ENCODE data around the gene ALDH3A2. TPM values are rescaled to one million over a fixed set of nuclear protein-coding genes. Genes with fewer than 3 reads are reported as not detected.

The ALDH3A2 gene
- polyA plus RNA-seq, 2 donors = 77.3 to 106 TPM

DNA sequence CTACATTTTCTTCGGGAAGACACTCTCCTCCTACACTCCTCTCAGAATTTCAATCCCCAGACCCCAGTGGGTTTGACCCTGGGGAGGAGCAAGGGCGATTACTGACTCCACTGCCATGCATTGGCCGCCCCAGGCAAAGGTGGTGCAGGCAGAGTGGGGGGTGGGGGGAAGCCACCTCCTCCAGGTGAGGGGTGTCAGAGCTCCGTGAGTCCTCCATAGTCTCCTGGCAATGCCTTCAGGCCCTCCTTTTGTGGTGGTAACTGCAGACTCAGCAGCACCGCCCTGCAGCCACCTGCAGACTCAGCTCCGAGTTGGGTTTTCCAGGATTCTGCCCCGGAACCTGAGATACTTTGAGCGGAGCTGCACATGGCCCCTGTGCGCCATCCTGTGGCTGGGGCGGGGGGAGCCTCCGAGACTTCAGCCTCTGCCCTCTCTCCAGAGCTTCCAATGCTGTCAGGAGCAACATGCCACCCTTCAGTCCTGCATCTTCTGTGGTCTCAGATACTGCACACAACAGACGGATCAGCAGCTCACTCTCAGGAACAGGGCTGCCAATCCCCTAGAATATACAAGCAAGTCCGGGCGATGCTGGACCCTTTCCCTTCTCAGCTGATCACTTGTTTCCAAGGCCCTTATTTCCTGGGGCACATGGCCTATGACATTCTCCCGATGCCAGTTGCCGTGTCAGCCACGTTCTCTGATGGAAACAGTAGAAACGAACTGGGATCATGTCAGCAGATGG lies 70.2 kb downstream of the ALDH3A2 start:
- WGBS, 2 donors = 45 to 70% methylated on average over 18 of the region's 18 CpGs
- no peak overlapping the region for H3K4me3 ChIP-seq (ENCODE audit: low read depth in 1 of 2, low read length in 2 of 2)
- no peaks in the 10 kb centered on the region for H3K9me3 ChIP-seq (ENCODE audit: control insufficient read depth in 2 of 2, insufficient read depth in 1 of 2, low read depth in 1 of 2, low read length in 1 of 2)
- no peaks in the 10 kb centered on the region for H3K27me3 ChIP-seq (ENCODE audit: control insufficient read depth in 1 of 2, insufficient read depth in 2 of 2, low read length in 2 of 2)
- H3K36me3 ChIP-seq (ENCODE audit: control insufficient read depth in 2 of 2, insufficient read depth in 2 of 2, low read length in 1 of 2) = no peaks in the 10 kb centered on the region
- H3K27ac ChIP-seq (ENCODE audit: low read depth in 2 of 2, low read length in 1 of 2) = peak overlapping the region; percentile 78 to 87
- peaks cover 11 to 44% of the 10 kb centered on the region in 2 donors for H3K4me1 ChIP-seq (ENCODE audit: control insufficient read depth in 2 of 2, insufficient read depth in 2 of 2, low read length in 1 of 2)

DNA sequence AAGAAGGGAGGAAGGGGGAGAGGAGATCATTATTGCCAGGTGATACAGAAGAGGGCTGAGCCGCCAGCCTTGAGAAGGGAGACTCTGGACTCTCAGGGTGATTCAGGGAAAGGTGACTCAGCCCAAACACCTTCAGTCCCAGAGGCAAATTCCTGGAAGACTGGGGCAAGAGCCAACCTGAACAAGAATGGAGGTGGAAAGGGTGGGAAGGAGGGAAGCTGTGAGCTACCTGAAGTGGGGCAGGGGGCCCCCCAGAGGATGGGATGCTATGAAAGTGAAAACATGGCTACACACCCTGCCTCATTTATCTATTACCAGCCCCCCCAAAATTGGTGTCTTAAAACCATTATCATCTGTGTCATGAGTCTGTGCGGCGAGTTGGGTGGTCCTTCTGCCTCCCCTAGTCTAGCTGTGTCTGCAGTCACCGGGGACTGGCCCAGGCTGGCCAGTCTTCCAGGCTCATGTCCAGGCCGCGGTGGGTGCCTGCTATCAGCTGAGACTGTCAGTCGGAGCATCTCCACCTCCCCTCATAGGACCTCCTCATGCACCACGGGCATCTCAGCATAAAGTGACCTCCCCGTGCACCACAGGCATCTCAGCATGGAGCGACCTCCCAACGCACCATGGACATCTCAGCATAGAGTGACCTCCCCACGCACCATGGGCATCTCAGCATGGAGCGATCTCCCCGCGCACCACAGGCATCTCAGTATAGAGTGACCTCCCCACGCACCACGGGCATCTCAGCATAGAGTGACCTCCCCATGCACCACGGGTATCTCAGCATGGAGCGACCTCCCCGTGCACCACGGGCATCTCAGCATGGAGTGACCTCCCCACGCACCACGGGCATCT lies 71.0 kb downstream of the ALDH3A2 start:
- Histone ChIP-seq H3K4me3 (ENCODE audit: low read depth in 1 of 2, low read length in 2 of 2) (no peak overlapping the region), H3K9me3 (ENCODE audit: control insufficient read depth in 2 of 2, insufficient read depth in 1 of 2, low read depth in 1 of 2, low read length in 1 of 2) (no peaks in the 10 kb centered on the region), H3K4me1 (ENCODE audit: control insufficient read depth in 2 of 2, insufficient read depth in 2 of 2, low read length in 1 of 2) (peaks cover 12 to 50% of the 10 kb centered on the region in 2 donors), H3K27me3 (ENCODE audit: control insufficient read depth in 1 of 2, insufficient read depth in 2 of 2, low read length in 2 of 2) (no peaks in the 10 kb centered on the region), H3K27ac (ENCODE audit: low read depth in 2 of 2, low read length in 1 of 2) (peak overlapping the region; percentile 36 to 87), H3K36me3 (ENCODE audit: control insufficient read depth in 2 of 2, insufficient read depth in 2 of 2, low read length in 1 of 2) (no peaks in the 10 kb centered on the region)
- 86 to 88% methylated on average over 23 of the region's 23 CpGs for WGBS, 2 donors

DNA sequence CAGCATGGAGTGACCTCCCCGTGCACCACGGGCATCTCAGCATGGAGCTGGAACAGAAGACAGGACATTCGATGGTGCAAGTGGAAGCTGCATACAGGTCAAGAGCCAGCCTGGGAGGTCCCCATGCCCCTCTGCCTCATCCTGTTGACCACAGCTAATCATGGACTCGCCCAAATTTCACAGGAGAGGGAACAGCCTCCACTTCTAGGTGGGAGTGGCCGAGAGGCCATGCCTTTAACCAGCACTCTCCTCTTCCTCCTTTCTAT lies 71.6 kb downstream of the ALDH3A2 start:
- no peaks in the 10 kb centered on the region for H3K27me3 ChIP-seq (ENCODE audit: control insufficient read depth in 1 of 2, insufficient read depth in 2 of 2, low read length in 2 of 2)
- H3K36me3 ChIP-seq (ENCODE audit: control insufficient read depth in 2 of 2, insufficient read depth in 2 of 2, low read length in 1 of 2) = no peaks in the 10 kb centered on the region
- H3K4me3 ChIP-seq (ENCODE audit: low read depth in 1 of 2, low read length in 2 of 2) = no peak overlapping the region
- no peaks in the 10 kb centered on the region for H3K9me3 ChIP-seq (ENCODE audit: control insufficient read depth in 2 of 2, insufficient read depth in 1 of 2, low read depth in 1 of 2, low read length in 1 of 2)
- peaks cover 14 to 55% of the 10 kb centered on the region in 2 donors for H3K4me1 ChIP-seq (ENCODE audit: control insufficient read depth in 2 of 2, insufficient read depth in 2 of 2, low read length in 1 of 2)
- 68 to 77% methylated on average over 5 of the region's 5 CpGs for WGBS, 2 donors
- H3K27ac ChIP-seq (ENCODE audit: low read depth in 2 of 2, low read length in 1 of 2) = peak overlapping the region in 1 of 2 donors; percentile 56

DNA sequence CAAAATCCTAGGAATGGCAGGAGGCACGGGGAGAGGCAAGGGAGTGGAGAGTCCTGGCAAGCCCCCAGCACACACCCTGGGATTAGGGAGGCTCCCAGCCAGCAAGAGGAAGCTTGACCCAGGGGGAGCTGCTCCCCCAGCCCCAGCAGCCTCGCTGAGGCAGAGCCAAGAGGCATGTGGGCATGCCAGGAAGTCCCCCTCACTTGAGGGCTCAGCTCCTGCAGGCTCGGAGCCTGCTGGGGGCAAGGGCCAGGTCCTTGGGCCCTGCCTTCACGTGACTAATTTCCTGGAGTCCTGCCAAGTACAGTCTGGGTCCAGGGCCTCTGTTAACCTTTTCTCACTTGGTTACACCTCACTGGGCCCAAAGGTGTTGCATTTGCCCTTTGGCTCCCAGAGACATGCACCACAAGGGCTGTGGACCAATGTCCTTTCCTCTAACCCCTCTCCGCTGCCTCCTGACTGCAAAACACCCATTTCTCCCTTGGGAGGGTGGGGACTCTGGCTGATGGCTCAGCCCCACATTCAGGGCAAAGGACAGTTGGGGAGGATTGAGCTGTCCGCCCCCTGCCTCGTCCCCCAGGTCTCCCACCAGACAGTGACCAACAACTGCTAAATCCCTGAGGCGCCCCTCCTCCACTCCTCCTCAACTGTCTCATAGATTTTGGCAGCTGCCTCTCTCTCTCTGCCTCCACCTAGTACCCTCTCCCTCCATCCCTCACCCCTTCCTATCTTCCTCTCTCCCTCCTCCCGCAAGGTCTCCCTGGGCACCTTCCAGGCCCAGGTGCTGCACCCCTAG lies 72.3 kb downstream of the ALDH3A2 start:
- H3K36me3 ChIP-seq (ENCODE audit: control insufficient read depth in 2 of 2, insufficient read depth in 2 of 2, low read length in 1 of 2) = no peaks in the 10 kb centered on the region
- no peaks in the 10 kb centered on the region for H3K27me3 ChIP-seq (ENCODE audit: control insufficient read depth in 1 of 2, insufficient read depth in 2 of 2, low read length in 2 of 2)
- H3K4me1 ChIP-seq (ENCODE audit: control insufficient read depth in 2 of 2, insufficient read depth in 2 of 2, low read length in 1 of 2) = peaks cover 14 to 55% of the 10 kb centered on the region in 2 donors
- H3K9me3 ChIP-seq (ENCODE audit: control insufficient read depth in 2 of 2, insufficient read depth in 1 of 2, low read depth in 1 of 2, low read length in 1 of 2) = no peaks in the 10 kb centered on the region
- no peak overlapping the region for H3K4me3 ChIP-seq (ENCODE audit: low read depth in 1 of 2, low read length in 2 of 2)
- peak overlapping the region; percentile 32 to 56 for H3K27ac ChIP-seq (ENCODE audit: low read depth in 2 of 2, low read length in 1 of 2)
- 48 to 51% methylated on average over 9 of the region's 9 CpGs for WGBS, 2 donors

DNA sequence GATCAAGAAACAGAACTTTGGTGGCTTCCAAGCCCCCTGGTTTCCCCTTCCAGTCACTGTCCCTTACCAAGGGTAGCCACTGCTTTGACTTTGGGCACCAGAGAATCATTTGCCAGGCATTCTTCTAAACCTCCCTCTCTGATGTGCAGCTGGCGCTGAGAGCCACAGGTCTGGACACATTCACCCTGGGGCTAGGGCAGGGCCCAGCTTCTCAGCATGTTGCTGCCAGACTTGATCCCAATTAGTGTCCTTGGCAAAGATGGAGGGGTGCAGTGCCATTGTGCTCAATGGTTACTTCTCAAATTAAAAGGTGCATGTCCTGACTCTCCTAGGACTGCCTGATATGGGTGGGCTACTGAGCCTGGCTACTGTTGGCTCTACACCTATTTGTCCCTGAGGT lies 75.4 kb downstream of the ALDH3A2 start:
- Histone ChIP-seq H3K27ac (ENCODE audit: low read depth in 2 of 2, low read length in 1 of 2) (peak overlapping the region; percentile 81 to 95), H3K9me3 (ENCODE audit: control insufficient read depth in 2 of 2, insufficient read depth in 1 of 2, low read depth in 1 of 2, low read length in 1 of 2) (no peaks in the 10 kb centered on the region), H3K4me3 (ENCODE audit: low read depth in 1 of 2, low read length in 2 of 2) (no peak overlapping the region), H3K4me1 (ENCODE audit: control insufficient read depth in 2 of 2, insufficient read depth in 2 of 2, low read length in 1 of 2) (peaks cover 14 to 39% of the 10 kb centered on the region in 2 donors), H3K36me3 (ENCODE audit: control insufficient read depth in 2 of 2, insufficient read depth in 2 of 2, low read length in 1 of 2) (no peaks in the 10 kb centered on the region), H3K27me3 (ENCODE audit: control insufficient read depth in 1 of 2, insufficient read depth in 2 of 2, low read length in 2 of 2) (no peaks in the 10 kb centered on the region)
- WGBS, 2 donors = 63 to 80% methylated on average over 1 of the region's 1 CpG

DNA sequence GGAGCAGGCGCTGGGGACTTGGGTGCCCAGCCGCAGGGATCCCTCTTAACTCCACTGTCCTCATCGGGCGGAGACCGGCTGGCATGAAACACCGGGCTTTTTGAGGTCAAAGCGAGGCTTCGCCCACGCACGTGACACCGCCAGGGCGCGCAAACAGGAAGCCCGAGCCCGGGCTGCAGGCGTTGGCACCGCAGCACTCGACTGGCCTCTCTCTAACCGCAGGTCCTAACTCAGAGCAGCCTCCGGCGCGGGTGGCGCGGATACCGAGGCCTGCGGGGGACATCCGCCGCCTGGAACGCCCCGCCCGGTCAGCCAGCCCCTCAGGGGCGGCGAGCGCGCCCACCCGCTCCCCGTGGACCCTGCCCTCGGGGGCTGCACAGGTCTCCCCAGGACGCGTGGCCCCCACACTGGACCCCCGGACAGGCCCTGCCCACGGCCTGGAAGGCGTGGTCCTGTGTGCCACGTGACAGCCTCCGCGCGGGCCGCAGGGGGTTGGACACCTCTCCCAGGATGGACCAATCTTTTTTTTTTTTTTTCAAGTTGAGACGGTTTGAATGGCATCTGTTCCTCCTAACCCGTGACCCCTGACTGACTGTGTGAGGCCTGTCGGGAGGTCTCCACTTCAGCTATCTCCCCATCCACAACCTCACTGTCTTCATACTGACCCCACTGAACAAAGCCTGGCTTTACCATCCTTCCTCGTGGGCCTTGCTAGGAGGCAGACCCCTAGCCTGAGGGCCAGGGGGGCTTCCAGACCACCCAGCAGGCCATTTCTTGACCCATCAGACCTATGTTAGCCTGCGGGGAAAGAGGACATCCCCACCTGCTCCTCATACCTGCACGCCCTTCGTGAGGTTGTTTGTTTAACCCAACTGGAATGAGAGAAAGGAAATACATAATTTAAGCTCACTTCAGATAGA lies 76.2 kb downstream of the ALDH3A2 start:
- no peaks in the 10 kb centered on the region for H3K36me3 ChIP-seq (ENCODE audit: control insufficient read depth in 2 of 2, insufficient read depth in 2 of 2, low read length in 1 of 2)
- peaks cover 11 to 36% of the 10 kb centered on the region in 2 donors for H3K4me1 ChIP-seq (ENCODE audit: control insufficient read depth in 2 of 2, insufficient read depth in 2 of 2, low read length in 1 of 2)
- peak overlapping the region; percentile 81 to 95 for H3K27ac ChIP-seq (ENCODE audit: low read depth in 2 of 2, low read length in 1 of 2)
- peak overlapping the region; percentile 13 to 44 for H3K4me3 ChIP-seq (ENCODE audit: low read depth in 1 of 2, low read length in 2 of 2)
- H3K9me3 ChIP-seq (ENCODE audit: control insufficient read depth in 2 of 2, insufficient read depth in 1 of 2, low read depth in 1 of 2, low read length in 1 of 2) = no peaks in the 10 kb centered on the region
- no peaks in the 10 kb centered on the region for H3K27me3 ChIP-seq (ENCODE audit: control insufficient read depth in 1 of 2, insufficient read depth in 2 of 2, low read length in 2 of 2)
- WGBS, 2 donors = 24 to 30% methylated on average over 54 to 55 of the region's 55 CpGs

DNA sequence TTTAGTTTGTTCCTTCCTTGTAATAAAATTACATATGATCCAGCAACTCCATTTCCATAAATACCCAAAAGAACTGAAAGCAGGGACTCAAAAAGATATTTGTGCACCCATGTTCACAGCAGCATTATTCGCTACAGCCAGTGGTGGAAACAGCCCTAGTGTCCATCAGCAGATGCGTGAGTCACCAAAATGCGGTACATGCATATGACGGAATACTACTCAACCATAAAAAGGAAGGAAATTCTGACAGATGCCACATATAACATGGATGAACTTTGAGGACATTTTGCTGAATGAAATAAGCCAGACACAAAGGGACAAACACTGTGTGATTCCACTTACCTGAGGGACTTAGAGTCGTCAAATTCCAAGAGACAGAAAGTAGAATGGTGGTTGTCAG lies 76.9 kb downstream of the ALDH3A2 start:
- H3K36me3 ChIP-seq (ENCODE audit: control insufficient read depth in 2 of 2, insufficient read depth in 2 of 2, low read length in 1 of 2) = no peaks in the 10 kb centered on the region
- H3K4me3 ChIP-seq (ENCODE audit: low read depth in 1 of 2, low read length in 2 of 2) = no peak overlapping the region
- no peaks in the 10 kb centered on the region for H3K27me3 ChIP-seq (ENCODE audit: control insufficient read depth in 1 of 2, insufficient read depth in 2 of 2, low read length in 2 of 2)
- no peaks in the 10 kb centered on the region for H3K9me3 ChIP-seq (ENCODE audit: control insufficient read depth in 2 of 2, insufficient read depth in 1 of 2, low read depth in 1 of 2, low read length in 1 of 2)
- H3K27ac ChIP-seq (ENCODE audit: low read depth in 2 of 2, low read length in 1 of 2) = peak overlapping the region in 1 of 2 donors; percentile 42
- H3K4me1 ChIP-seq (ENCODE audit: control insufficient read depth in 2 of 2, insufficient read depth in 2 of 2, low read length in 1 of 2) = peaks cover 9 to 28% of the 10 kb centered on the region in 2 donors
- 90 to 94% methylated on average over 5 of the region's 5 CpGs for WGBS, 2 donors

DNA sequence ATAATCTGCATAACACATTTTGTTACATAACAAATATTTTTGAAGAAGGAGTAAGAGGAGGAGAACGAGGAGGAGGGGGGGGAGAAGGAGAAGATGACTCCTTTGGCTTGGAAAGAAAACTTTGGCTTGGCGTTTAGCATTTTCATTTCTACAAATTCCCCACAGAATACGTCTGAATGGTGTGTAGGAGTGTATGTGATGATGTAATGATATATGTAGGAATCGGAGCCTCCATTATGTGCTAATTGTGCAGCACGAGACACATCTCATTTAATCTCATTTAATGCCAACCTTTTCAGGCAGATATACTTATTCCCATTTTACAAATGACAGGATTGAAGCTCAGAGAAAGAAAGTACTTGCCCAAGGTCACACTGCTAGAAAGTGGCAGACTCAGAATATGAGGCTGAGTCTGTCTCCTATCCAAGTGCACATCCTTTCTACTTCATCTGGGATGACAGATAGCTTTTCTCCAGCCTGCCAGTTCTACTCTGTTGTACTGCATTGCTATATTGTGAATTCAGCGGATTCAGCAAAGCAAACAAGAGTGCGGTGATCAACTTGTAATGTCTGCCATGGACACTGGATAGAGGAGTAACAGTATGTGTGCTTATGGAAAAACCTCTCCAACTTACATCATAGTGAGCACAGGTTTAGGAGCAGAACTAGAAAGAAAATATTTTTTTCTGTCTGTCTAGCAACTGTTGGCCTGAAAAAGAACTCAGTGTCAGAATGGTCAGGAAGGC lies 78.3 kb downstream of the ALDH3A2 start:
- Histone ChIP-seq H3K27ac (ENCODE audit: low read depth in 2 of 2, low read length in 1 of 2) (peak overlapping the region; percentile 97 to 99), H3K9me3 (ENCODE audit: control insufficient read depth in 2 of 2, insufficient read depth in 1 of 2, low read depth in 1 of 2, low read length in 1 of 2) (no peaks in the 10 kb centered on the region), H3K36me3 (ENCODE audit: control insufficient read depth in 2 of 2, insufficient read depth in 2 of 2, low read length in 1 of 2) (no peaks in the 10 kb centered on the region), H3K27me3 (ENCODE audit: control insufficient read depth in 1 of 2, insufficient read depth in 2 of 2, low read length in 2 of 2) (no peaks in the 10 kb centered on the region), H3K4me3 (ENCODE audit: low read depth in 1 of 2, low read length in 2 of 2) (no peak overlapping the region), H3K4me1 (ENCODE audit: control insufficient read depth in 2 of 2, insufficient read depth in 2 of 2, low read length in 1 of 2) (peaks cover 3 to 22% of the 10 kb centered on the region in 2 donors)
- 52 to 63% methylated on average over 7 of the region's 7 CpGs for WGBS, 2 donors

Measured in esophagus (tissue), 2 donors.